Lung (tissue), 12 donors: Measurements from ENCODE around the gene LRP1B. TPM values are rescaled to one million over a fixed set of nuclear protein-coding genes. Genes with fewer than 3 reads are reported as not detected.

Experiments
- ATAC-seq: fragments of 200-7000 bp; cut with Tn5 transposase; one replicate; pipeline ENCODE4 v1.9.1; 2020; ENCODE audit warnings: moderate number of reproducible peaks; ENCODE audit not compliant: insufficient read depth, low FRiP score
- DNase-seq, 3 donors: peaks; one replicate each; pipeline ENCODE4 v3.0.0-alpha.2; 2013 to 2017
- H3K27ac ChIP-seq, 2 donors: one replicate each; pipeline ENCODE4 v1.5.1; 2013; ENCODE audit warnings: mild to moderate bottlenecking in 2 of 2, moderate library complexity in 2 of 2, control low read depth in 1 of 2, inconsistent platforms in 1 of 2, low read depth in 1 of 2, low read length in 1 of 2
- H3K27me3 ChIP-seq, 3 donors: one replicate each; pipeline ENCODE4 v1.5.1; 2013; ENCODE audit warnings: low read length in 2 of 3; ENCODE audit not compliant: control insufficient read depth in 3 of 3, insufficient read depth in 3 of 3
- H3K36me3 ChIP-seq, 4 donors: one replicate each; pipeline ENCODE4 v1.5.1; 2013; ENCODE audit warnings: low read length in 4 of 4, mild to moderate bottlenecking in 1 of 4, moderate library complexity in 1 of 4; ENCODE audit not compliant: control insufficient read depth in 4 of 4, insufficient read depth in 4 of 4
- H3K4me1 ChIP-seq, 5 donors: one replicate each; pipeline ENCODE4 v1.5.1; 2013; ENCODE audit warnings: low read length in 5 of 5, mild to moderate bottlenecking in 2 of 5, moderate library complexity in 1 of 5; ENCODE audit not compliant: control insufficient read depth in 5 of 5, insufficient read depth in 5 of 5
- H3K4me3 ChIP-seq: one replicate; pipeline ENCODE4 v1.5.1; 2013; ENCODE audit warnings: mild to moderate bottlenecking, control low read depth, moderate library complexity
- H3K9ac ChIP-seq, 2 donors: one replicate each; pipeline ENCODE4 v1.5.1; 2013; ENCODE audit warnings: low read length in 2 of 2, control low read depth in 1 of 2; ENCODE audit not compliant: insufficient read depth in 1 of 2
- H3K9me3 ChIP-seq, 4 donors: one replicate each; pipeline ENCODE4 v1.5.1; 2013; ENCODE audit warnings: low read length in 3 of 4, mild to moderate bottlenecking in 1 of 4, moderate library complexity in 1 of 4; ENCODE audit not compliant: control insufficient read depth in 4 of 4, insufficient read depth in 3 of 4
- CTCF ChIP-seq: IDR thresholded peaks from 2 replicates; pipeline ENCODE4 v1.5.1; 2012; ENCODE audit warnings: mild to moderate bottlenecking; ENCODE audit errors: control extremely low read depth, extremely low read depth
- WGBS, 2 donors: extraction: QIAGEN DNeasy Blood & Tissue Kit; methylation state at CpG; one replicate each; pipeline ENCODE4 v1.1.7; 2013; 5-methylcytosine and 5-hydroxymethylcytosine counted together
- polyA plus RNA-seq, 2 donors: library from polyadenylated mRNA; stranded (reverse); fragments of 200-250 nt; gene quantifications; one replicate each; pipeline ENCODE4 v1.2.1, GENCODE V29; 2013
- total RNA-seq, 2 donors: library from RNA; depleted of rRNA in 1 of 2; stranded (reverse); fragments of >200 nt in 1 of 2; gene quantifications; one replicate each; pipeline ENCODE4 v1.2.1, GENCODE V29; 2014 to 2021
- donor health status: control.
- donor health status: control.
- donor health status: Bipolar disorder and iron deficiency.
- donor health status: healthy.
- donor health status: DM: yes; HTN: yes; CAD: no.

LRP1B gene
- total and polyA plus RNA-seq, 4 donors: 0.01 to 6.5 (median 0.16) TPM

- peaks cover 0 to 3% (median 0%) of the 10 kb centered on the region in 4 donors for H3K9me3 ChIP-seq
- H3K4me1 ChIP-seq: no peaks in the 10 kb centered on the region
- H3K27ac ChIP-seq: no peak overlapping the region
- no peak for TF ChIP-seq CTCF
- no peaks in the 10 kb centered on the region for H3K27me3 ChIP-seq
- no peak for DNase-seq
- H3K4me3 ChIP-seq: no peak overlapping the region
- H3K36me3 ChIP-seq: no peaks in the 10 kb centered on the region
- H3K9ac ChIP-seq: no peak overlapping the region
- ATAC-seq: no peak
Observed at GRCh38 chr2:140687825-140688224, 1443.0 kb downstream of the LRP1B start.

DNA sequence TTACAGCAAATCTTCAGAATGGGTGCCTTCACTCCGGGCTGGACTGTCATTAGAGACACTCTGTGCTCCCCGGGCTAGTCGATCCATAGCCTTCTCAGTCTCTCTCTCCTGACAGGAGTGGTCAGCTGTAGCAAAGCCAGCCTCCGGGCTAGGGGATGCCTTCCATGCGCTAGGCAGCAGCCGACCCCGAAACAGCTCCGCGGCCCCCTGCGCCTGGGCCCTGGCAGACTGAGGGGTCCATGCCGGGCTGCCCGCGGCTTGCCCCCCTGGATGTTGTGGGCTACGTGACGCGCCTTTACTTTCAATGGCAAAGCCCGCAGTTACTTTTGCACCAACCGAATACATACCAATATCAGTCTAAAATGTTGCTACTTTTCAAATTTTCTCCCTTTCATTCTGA lies 1447.2 kb downstream of the LRP1B start:
- no peaks in the 10 kb centered on the region for H3K27me3 ChIP-seq
- 87 to 92% methylated on average over 18 of the region's 18 CpGs for WGBS, 2 donors
- ATAC-seq (no peak), DNase-seq (no peak)
- no peak overlapping the region for H3K4me3 ChIP-seq
- H3K36me3 ChIP-seq: no peaks in the 10 kb centered on the region
- H3K4me1 ChIP-seq: no peaks in the 10 kb centered on the region
- TF ChIP-seq CTCF: no peak
- no peak overlapping the region for H3K9ac ChIP-seq
- H3K9me3 ChIP-seq: peaks cover 0 to 6% (median 0%) of the 10 kb centered on the region in 4 donors
- no peak overlapping the region for H3K27ac ChIP-seq

DNA sequence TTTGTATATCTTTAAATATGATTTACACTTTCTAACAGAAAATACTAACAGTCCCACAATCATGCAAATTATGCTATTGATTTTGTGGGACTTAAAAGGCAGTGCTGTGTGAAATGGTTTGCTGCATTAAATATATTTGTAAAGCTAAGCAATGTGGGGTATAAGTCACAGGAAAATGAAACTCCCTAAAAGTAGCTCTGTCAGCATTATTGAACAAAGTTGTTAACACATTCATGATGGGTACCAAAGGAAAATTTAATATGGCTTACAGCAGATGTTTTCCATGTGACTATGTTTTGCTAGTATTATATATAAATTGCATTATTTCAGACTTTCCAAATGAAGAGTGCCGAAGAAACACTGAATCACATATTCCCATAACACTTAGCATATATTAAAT lies 1450.0 kb downstream of the LRP1B start:
- Histone ChIP-seq H3K27me3 (no peaks in the 10 kb centered on the region), H3K9ac (no peak overlapping the region), H3K4me3 (no peak overlapping the region), H3K27ac (no peak overlapping the region), H3K4me1 (no peaks in the 10 kb centered on the region), H3K9me3 (peaks cover 0 to 6% (median 0%) of the 10 kb centered on the region in 4 donors), H3K36me3 (no peaks in the 10 kb centered on the region)
- DNase-seq (no peak), ATAC-seq (no peak)
- WGBS, 2 donors: 83 to 87% methylated on average over 1 of the region's 1 CpG
- TF ChIP-seq CTCF: no peak

- no peak overlapping the region for H3K9ac ChIP-seq
- ATAC-seq (no peak), DNase-seq (no peak)
- H3K9me3 ChIP-seq: peaks cover 0 to 6% (median 0%) of the 10 kb centered on the region in 4 donors
- no peak overlapping the region for H3K27ac ChIP-seq
- no peaks in the 10 kb centered on the region for H3K36me3 ChIP-seq
- H3K27me3 ChIP-seq: no peaks in the 10 kb centered on the region
- H3K4me3 ChIP-seq: no peak overlapping the region
- no peaks in the 10 kb centered on the region for H3K4me1 ChIP-seq
- WGBS, 2 donors: 81 to 85% methylated on average over 4 of the region's 4 CpGs
- TF ChIP-seq CTCF: no peak
Observed at GRCh38 chr2:140679752-140680151, 1451.1 kb downstream of the LRP1B start.
